Right lobe of liver (tissue), 4 donors: ENCODE results near the gene PCCA.

Experiments used
- CTCF ChIP-seq, 4 donors: fragments of 200-600 bp in 3 of 4; fragments of 450-650 bp in 1 of 4; IDR thresholded peaks; one replicate each; pipeline versions ENCODE4 v1.5.1 to v1.8.0; 2016 to 2022; ENCODE audit warnings: antibody characterized with exemption in 4 of 4, mild to moderate bottlenecking in 2 of 4
- POLR2A ChIP-seq: fragments of 450-650 bp; IDR thresholded peaks from one replicate; pipeline ENCODE4 v1.6.1; 2017; ENCODE audit warnings: antibody characterized with exemption, mild to moderate bottlenecking
- donor health status: DM: no; HTN: no; CAD: no.
- donor health status: DM: no; HTN: no; CAD: no.
- donor health status: DM: no; HTN: yes; CAD: no.

GRCh38 chr13:100302391-100302790, 213.5 kb downstream of the PCCA start:
- no peak for TF ChIP-seq CTCF (IDR thresholded peaks at IDR 0.05)
- no peak for TF ChIP-seq POLR2A
